GM12878 (cell line): ENCODE data around the gene CACNG4. TPM values are rescaled to one million over a fixed set of nuclear protein-coding genes. Genes with fewer than 3 reads are reported as not detected.

Source experiments
- ATAC-seq: fragments of 200-7000 bp; cut with Tn5 transposase; 3 replicates; pipeline ENCODE4 v1.9.1; 2020; ENCODE audit warnings: mild to moderate bottlenecking, moderate library complexity
- BruUV-seq: library from RNA; stranded (reverse); fragments of 400-500 nt; replicated peaks from 2 replicates; lab custom pipeline; 2021; lab: Mats Ljungman, UMichigan
- CTCF ChIA-PET: fragments of 300-600 bp; sonication (Branson Sonifier 250); formaldehyde crosslinking; extraction: SDS; loops from one replicate; lab custom pipeline; 2021; ENCODE audit warnings: inconsistent platforms; lab: Yijun Ruan, JAX
- POLR2A ChIA-PET: fragments of 350-600 bp; formaldehyde crosslinking; extraction: SDS; loops from one replicate; lab custom pipeline; 2021; ENCODE audit warnings: inconsistent platforms; lab: Charles Lee
- RAD21 ChIA-PET: fragments of 300-600 bp; sonication (Branson Sonifier 250); formaldehyde crosslinking; loops from one replicate; lab custom pipeline; 2023; ENCODE audit warnings: antibody characterized with exemption; ENCODE audit not compliant: unreplicated experiment; lab: Charles Lee
- SMC1A ChIA-PET: fragments of 300-600 bp; sonication (Branson Sonifier 250); formaldehyde crosslinking; loops from one replicate; lab custom pipeline; 2023; ENCODE audit not compliant: unreplicated experiment, uncharacterized antibody; lab: Charles Lee
- DNase-seq: peaks from one replicate; pipeline ENCODE4 v3.0.0-alpha.2; 2011; ENCODE audit warnings: low read depth, low spot score
- FAIRE-seq: peaks from 3 replicates; lab custom pipeline; 2011; peaks lifted over from hg19 to GRCh38; lab: Jason Lieb, UNC
- H2AFZ ChIP-seq: 2 replicates; pipeline ENCODE4 v1.6.0; 2011; ENCODE audit warnings: low read depth, low read length, control low read depth; ENCODE audit not compliant: control insufficient read depth
- H3K27ac ChIP-seq: 2 replicates; pipeline ENCODE4 v1.5.1; 2011; ENCODE audit warnings: control low read depth; ENCODE audit not compliant: control insufficient read depth, insufficient read depth
- H3K27me3 ChIP-seq, 2 experiments: replicated peaks in 1 of 2; 2 replicates each; pipeline versions ENCODE4 v1.6.0 to v1.6.1; 2011; ENCODE audit warnings: low read length in 1 of 2; ENCODE audit not compliant: control insufficient read depth in 2 of 2, insufficient read depth in 2 of 2
- H3K36me3 ChIP-seq, 2 experiments: 2 replicates each; pipeline ENCODE4 v1.5.1; 2011; ENCODE audit warnings: low read length in 1 of 2; ENCODE audit not compliant: control insufficient read depth in 2 of 2, insufficient read depth in 2 of 2
- H3K4me1 ChIP-seq: 2 replicates; pipeline ENCODE4 v1.6.1; 2011; ENCODE audit warnings: mild to moderate bottlenecking, low read length, moderate library complexity, mixed read lengths; ENCODE audit not compliant: control insufficient read depth, insufficient read depth
- H3K4me2 ChIP-seq: 2 replicates; pipeline ENCODE4 v1.6.0; 2011; ENCODE audit warnings: control low read depth; ENCODE audit not compliant: control insufficient read depth, insufficient read depth
- H3K4me3 ChIP-seq: fragments of 200-600 bp; sonication (generic); 2 replicates; pipeline ENCODE4 v1.5.1; 2016
- H3K79me2 ChIP-seq: 2 replicates; pipeline ENCODE4 v1.6.0; 2011; ENCODE audit warnings: low read length; ENCODE audit not compliant: control insufficient read depth, insufficient read depth
- H3K9ac ChIP-seq: 2 replicates; pipeline ENCODE4 v1.8.0; 2011; ENCODE audit warnings: low read length, control low read depth, mixed read lengths; ENCODE audit not compliant: control insufficient read depth, insufficient read depth
- H3K9me3 ChIP-seq: replicated peaks from 3 replicates; pipeline ENCODE4 v1.5.1; 2011; ENCODE audit warnings: mild to moderate bottlenecking, low read length; ENCODE audit not compliant: control insufficient read depth, insufficient read depth
- H4K20me1 ChIP-seq: 2 replicates; pipeline ENCODE4 v1.6.0; 2011; ENCODE audit not compliant: control insufficient read depth, insufficient read depth
- CEBPB ChIP-seq, 2 experiments: fragments of 150-350 bp in 1 of 2; IDR thresholded peaks; 2 replicates each; pipeline ENCODE4 v1.6.1; 2012 to 2014; ENCODE audit warnings: low read depth in 2 of 2, low read length in 2 of 2, borderline replicate concordance in 1 of 2, inconsistent platforms in 1 of 2
- EP300 ChIP-seq, 2 experiments: fragments of 150-350 bp in 1 of 2; IDR thresholded peaks; 2 replicates each; pipeline ENCODE4 v1.6.1; 2011 to 2012; ENCODE audit warnings: low read depth in 2 of 2, low read length in 2 of 2, borderline replicate concordance in 1 of 2, improper control_type of control experiment in 1 of 2, inconsistent platforms in 1 of 2; ENCODE audit not compliant: control insufficient read depth in 1 of 2
- HCFC1 ChIP-seq: fragments of 150-350 bp; IDR thresholded peaks from 2 replicates; pipeline ENCODE4 v1.6.1; 2014; ENCODE audit warnings: low read length
- KAT2A ChIP-seq: conservative IDR thresholded peaks from 2 replicates; pipeline ENCODE4 v1.6.1; 2011; ENCODE audit warnings: low read depth, low read length; ENCODE audit not compliant: control insufficient read depth
- MEF2B ChIP-seq: fragments of 450-650 bp; IDR thresholded peaks from 2 replicates; pipeline ENCODE4 v1.6.1; 2018; ENCODE audit warnings: mild to moderate bottlenecking, moderate library complexity; ENCODE audit not compliant: partially characterized antibody, poor library complexity, severe bottlenecking
- WGBS: methylation state at CpG from one replicate; pipeline ENCODE4 v1.1.6; 2016; ENCODE audit warnings: low lambda C conversion rate; ENCODE audit not compliant: insufficient replicate concordance, insufficient coverage; ENCODE audit errors: missing lambda C conversion rate; 5-methylcytosine and 5-hydroxymethylcytosine counted together
- in situ Hi-C: fragments of 300-500 bp; cut with MboI; formaldehyde crosslinking; loops from 9 replicates; pipeline ENCODE4 v1.14.3; 2018; ENCODE audit warnings: mixed read lengths
- intact Hi-C: fragments of 100-400 bp; cut with micrococcal nuclease; formaldehyde crosslinking; loops from one replicate; pipeline ENCODE4 v1.14.2; 2022; ENCODE audit not compliant: unreplicated experiment
- polyA plus RNA-seq, 11 experiments: library from polyadenylated mRNA; depleted of rRNA in 4 of 11; unstranded in 6 of 11; stranded (reverse) in 5 of 11; fragments of >200 nt; fragmentation: Nextera tagmentation in 4 of 11; fragmentation: Illumina TruSeq in 1 of 11; extraction: Ambion mirVana in 4 of 11; extraction: Trizol in 1 of 11; gene quantifications; 1 replicate in 1 of 11; 2 replicates in 10 of 11; pipeline versions ENCODE4 v1.2.1 to v1.2.3, GENCODE V29; 2011 to 2016; ENCODE audit warnings: inconsistent platforms in 2 of 11, missing spikeins in 2 of 11, low read depth in 1 of 11
- total RNA-seq, 4 experiments: library from RNA; depleted of rRNA in 3 of 4; stranded (reverse); fragments of >200 nt in 3 of 4; fragmentation: Illumina TruSeq in 1 of 4; extraction: Trizol in 1 of 4; gene quantifications; 2 replicates each; pipeline versions ENCODE4 v1.2.1 to v1.2.3, GENCODE V29; 2013 to 2021

Gene CACNG4
- total and polyA plus RNA-seq, 10 of the 15 experiments (the other 5 are each of a cell fraction or from before 2014, with no cell fraction given): 0.08 TPM; not detected in 8

DNA sequence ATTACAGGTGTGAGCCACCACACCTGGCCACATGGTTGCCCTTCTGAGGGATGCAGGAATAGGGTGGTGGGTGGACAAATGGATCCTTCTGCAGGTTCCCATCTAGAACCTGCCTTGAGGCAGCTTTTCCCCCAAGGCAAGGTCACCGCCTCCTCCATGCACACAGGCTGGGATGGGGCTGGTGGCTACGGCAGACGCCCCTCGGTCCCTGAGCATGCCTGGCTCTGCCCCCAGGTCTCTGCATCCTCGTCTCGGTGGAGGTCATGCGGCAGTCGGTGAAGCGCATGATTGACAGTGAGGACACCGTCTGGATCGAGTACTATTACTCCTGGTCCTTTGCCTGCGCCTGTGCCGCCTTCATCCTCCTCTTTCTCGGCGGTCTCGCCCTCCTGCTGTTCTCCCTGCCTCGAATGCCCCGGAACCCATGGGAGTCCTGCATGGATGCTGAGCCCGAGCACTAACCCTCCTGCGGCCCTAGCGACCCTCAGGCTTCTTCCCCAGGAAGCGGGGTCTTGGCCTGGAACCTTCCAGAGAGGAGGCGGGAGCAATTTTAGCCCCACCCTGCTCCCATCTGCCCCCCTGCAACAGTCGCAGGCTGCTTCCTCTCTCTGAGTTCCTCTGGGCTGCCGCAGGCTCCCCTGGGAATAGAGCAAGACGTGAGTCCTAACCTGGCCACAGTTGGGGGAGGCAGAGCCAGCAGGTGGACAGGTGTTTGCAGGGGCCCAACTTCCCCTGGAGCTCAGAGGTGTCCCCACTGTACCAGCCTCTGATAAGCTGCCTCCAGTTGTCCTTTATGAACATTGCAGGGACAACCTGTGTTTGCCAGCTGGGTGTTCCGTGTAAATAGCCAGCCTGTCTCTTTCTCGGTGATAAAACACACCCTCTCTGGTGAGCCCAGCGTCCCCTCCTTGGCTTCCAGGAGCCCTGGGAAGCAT lies 91.6 kb downstream of the CACNG4 start:
- DNase-seq: no peak

DNA sequence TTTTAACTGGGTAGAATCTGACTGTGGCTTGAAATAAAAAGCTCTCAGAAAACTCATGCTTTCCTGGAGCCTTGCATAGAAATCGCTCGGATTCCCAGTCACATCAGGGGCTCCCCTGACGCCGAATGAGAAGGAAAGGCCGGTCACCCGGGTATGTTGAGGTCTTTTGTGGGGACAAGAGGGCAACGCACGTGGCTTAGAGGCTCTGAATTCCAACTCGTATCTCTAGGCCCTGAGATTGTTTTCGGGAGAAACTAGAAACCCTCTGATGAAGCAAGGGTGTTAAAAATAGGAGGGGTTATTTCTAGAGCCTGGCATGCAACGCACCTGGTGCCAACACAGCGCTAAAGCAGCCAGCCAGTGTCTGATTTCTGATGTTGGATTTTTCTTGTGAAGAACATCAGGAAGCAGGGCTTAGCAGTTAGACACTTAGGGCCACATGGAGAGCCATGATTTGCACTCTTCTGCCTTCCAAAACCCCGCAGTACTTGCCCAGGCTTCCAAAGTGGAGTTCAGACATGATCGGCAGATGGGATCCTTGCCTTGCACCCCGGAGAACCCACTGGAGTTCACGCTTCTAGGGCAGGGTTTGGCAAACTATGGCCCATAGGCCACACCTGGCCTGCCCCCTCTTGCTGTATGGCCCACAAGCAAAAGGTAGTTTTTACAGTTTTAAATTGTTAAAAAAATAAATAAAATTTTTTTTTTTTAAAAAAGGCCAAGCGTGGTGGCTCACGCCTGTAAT lies 92.4 kb downstream of the CACNG4 start:
- no peak overlapping the region for H3K9ac ChIP-seq
- H3K4me2 ChIP-seq: no peak overlapping the region
- no peaks in the 10 kb centered on the region for H3K79me2 ChIP-seq
- H3K4me1 ChIP-seq: peaks cover 3% of the 10 kb centered on the region
- WGBS: 72% methylated on average over 18 of the region's 18 CpGs
- no peak for ATAC-seq
- H3K9me3 ChIP-seq: no peaks in the 10 kb centered on the region
- H3K27me3 ChIP-seq: no peaks in the 10 kb centered on the region
- intact Hi-C loops: no loop called here
- no peaks in the 10 kb centered on the region for H4K20me1 ChIP-seq
- CTCF ChIA-PET: no interaction called here
- H3K36me3 ChIP-seq: no peaks in the 10 kb centered on the region
- RAD21 ChIA-PET: no interaction called here
- H3K4me3 ChIP-seq: no peak overlapping the region
- POLR2A ChIA-PET: no interaction called here
- TF ChIP-seq CEBPB (IDR thresholded peaks at IDR 0.05; ENCODE audit: borderline replicate concordance in 1 of 2, low read depth in 2 of 2, low read length in 2 of 2): no peak
- TF ChIP-seq HCFC1: no peak
- no peak for TF ChIP-seq KAT2A
- TF ChIP-seq, all 136 proteins: peak for 0
- SMC1A ChIA-PET: interaction anchor here (1.0 kb wide), 1 partner anchor 24 kb away, joined by 3 read pairs; no protein-coding TSS in a partner anchor
- in situ Hi-C loops: no loop called here
- BruUV-seq: no TSS peak
- H3K27ac ChIP-seq: no peak overlapping the region
- H2AFZ ChIP-seq: no peak overlapping the region
- DNase-seq: no peak
- no peak for FAIRE-seq

More for the DNA sequence above, 91.6 kb downstream of the CACNG4 start:
- no peaks in the 10 kb centered on the region for H3K9me3 ChIP-seq
- no peaks in the 10 kb centered on the region for H4K20me1 ChIP-seq
- H3K27ac ChIP-seq: no peak overlapping the region
- in situ Hi-C loops (no loop called here), intact Hi-C loops (no loop called here)
- no peaks in the 10 kb centered on the region for H3K36me3 ChIP-seq
- peaks cover 7% of the 10 kb centered on the region for H3K4me1 ChIP-seq
- BruUV-seq: no TSS peak
- WGBS: 58% methylated on average over 29 of the region's 29 CpGs
- no peaks in the 10 kb centered on the region for H3K27me3 ChIP-seq
- no peak overlapping the region for H2AFZ ChIP-seq
- H3K4me3 ChIP-seq: no peak overlapping the region
- ATAC-seq (no peak), FAIRE-seq (no peak)
- ChIA-PET SMC1A (interaction anchor here (1.0 kb wide), 1 partner anchor 25 kb away, joined by 3 read pairs; no protein-coding TSS in a partner anchor), POLR2A (no interaction called here), RAD21 (no interaction called here), CTCF (no interaction called here)
- H3K9ac ChIP-seq: no peak overlapping the region
- no peak overlapping the region for H3K4me2 ChIP-seq
- H3K79me2 ChIP-seq: no peaks in the 10 kb centered on the region
- peak; percentile 61 for TF ChIP-seq MEF2B
- TF ChIP-seq EP300 (IDR thresholded peaks at IDR 0.05; ENCODE audit: borderline replicate concordance in 1 of 2, control insufficient read depth in 1 of 2, low read depth in 2 of 2, low read length in 2 of 2): no peak
